Natural killer cell (primary cell): ENCODE data around the gene CASK. TPM values are rescaled to one million over a fixed set of nuclear protein-coding genes. Genes with fewer than 3 reads are reported as not detected.

Experiments
- ATAC-seq, 3 donors: fragments of 150-1000 bp in 2 of 3; fragments of 200-7000 bp in 1 of 3; cut with Tn5 transposase; 1 replicate in 1 of 3; 2 replicates in 2 of 3; pipeline ENCODE4 v1.10.0; 2021; ENCODE audit warnings: mild to moderate bottlenecking in 2 of 3, moderate library complexity in 2 of 3
- DNase-seq, 2 donors: peaks; one replicate each; pipeline versions ENCODE4 v3.0.0 to v3.0.0-alpha.2; 2013 to 2021; ENCODE audit warnings: mixed read lengths in 1 of 2
- H3K27ac ChIP-seq: one replicate; pipeline ENCODE4 v1.5.1; 2013; ENCODE audit warnings: mild to moderate bottlenecking, low read length
- H3K27me3 ChIP-seq: one replicate; pipeline ENCODE4 v1.6.1; 2013; ENCODE audit warnings: low read length; ENCODE audit not compliant: control insufficient read depth, insufficient read depth
- H3K36me3 ChIP-seq: one replicate; pipeline ENCODE4 v1.6.1; 2013; ENCODE audit warnings: low read length; ENCODE audit not compliant: control insufficient read depth, insufficient read depth
- H3K4me1 ChIP-seq: one replicate; pipeline ENCODE4 v1.6.1; 2013; ENCODE audit warnings: low read length; ENCODE audit not compliant: control insufficient read depth, insufficient read depth
- H3K4me3 ChIP-seq: one replicate; pipeline ENCODE4 v1.5.1; 2013; ENCODE audit warnings: low read length
- H3K9me3 ChIP-seq: one replicate; pipeline ENCODE4 v1.6.1; 2013; ENCODE audit warnings: low read length; ENCODE audit not compliant: control insufficient read depth, insufficient read depth
- H3K27ac Mint-ChIP-seq, 2 donors: one replicate each; pipeline ENCODE4 v1.8.0; 2022; ENCODE audit warnings: mild to moderate bottlenecking in 2 of 2, mixed read lengths in 2 of 2, moderate library complexity in 1 of 2
- H3K27me3 Mint-ChIP-seq, 2 donors: one replicate each; pipeline ENCODE4 v1.8.0; 2022; ENCODE audit warnings: low read depth in 2 of 2, mixed read lengths in 2 of 2
- H3K36me3 Mint-ChIP-seq: one replicate; pipeline ENCODE4 v1.8.0; 2022; ENCODE audit warnings: mixed read lengths
- H3K4me1 Mint-ChIP-seq, 2 donors: one replicate each; pipeline ENCODE4 v1.8.0; 2022; ENCODE audit warnings: mixed read lengths in 2 of 2
- H3K4me3 Mint-ChIP-seq: one replicate; pipeline ENCODE4 v1.8.0; 2022; ENCODE audit warnings: mild to moderate bottlenecking, moderate library complexity, mixed read lengths
- H3K9me3 Mint-ChIP-seq, 2 donors: one replicate each; pipeline ENCODE4 v1.8.0; 2022; ENCODE audit warnings: mixed read lengths in 2 of 2
- CTCF ChIP-seq: fragments of 200-600 bp; IDR thresholded peaks from one replicate; pipeline ENCODE4 v1.8.0; 2022; ENCODE audit warnings: antibody characterized with exemption
- WGBS: methylation state at CpG from one replicate; pipeline ENCODE4 v1.1.7; 2013; ENCODE audit warnings: missing lambda C conversion rate; ENCODE audit not compliant: insufficient coverage; 5-methylcytosine and 5-hydroxymethylcytosine counted together
- intact Hi-C: fragments of 100-400 bp; cut with micrococcal nuclease; formaldehyde crosslinking; loops from one replicate; pipeline ENCODE4 v1.14.2; 2022
- total RNA-seq, 4 donors: library from RNA; stranded (reverse); fragments of 120-200 nt in 1 of 4; gene quantifications; one replicate each; pipeline versions ENCODE4 v1.2.3 to v1.2.4, GENCODE V29; 2013 to 2022

Gene CASK
- total RNA-seq, 3 donors from 2014 or later (not counting 1 experiment from before 2014, with no cell fraction given): 23.5 to 27.9 (median 25.6) TPM

GRCh38 chrX:41828826-41829225 is 94.5 kb downstream of the CASK start:
- H3K36me3 Mint-ChIP-seq: no peaks in the 10 kb centered on the region
- WGBS: 100% methylated on average over 1 of the region's 1 CpG
- H3K27ac Mint-ChIP-seq: no peak overlapping the region
- H3K9me3 Mint-ChIP-seq: no peaks in the 10 kb centered on the region
- no peaks in the 10 kb centered on the region for H3K27me3 Mint-ChIP-seq
- no peak for DNase-seq
- ATAC-seq: no peak
- Histone ChIP-seq H3K36me3 (no peaks in the 10 kb centered on the region), H3K27me3 (no peaks in the 10 kb centered on the region), H3K9me3 (no peaks in the 10 kb centered on the region), H3K27ac (no peak overlapping the region), H3K4me3 (no peak overlapping the region), H3K4me1 (no peaks in the 10 kb centered on the region)
- no peak for TF ChIP-seq CTCF
- peaks cover 0 to 7% of the 10 kb centered on the region in 2 donors for H3K4me1 Mint-ChIP-seq
- no peak overlapping the region for H3K4me3 Mint-ChIP-seq
- intact Hi-C loops: no loop called here

GRCh38 chrX:41827886-41828285 is 95.5 kb downstream of the CASK start:
- Histone ChIP-seq H3K4me1 (no peaks in the 10 kb centered on the region), H3K36me3 (no peaks in the 10 kb centered on the region), H3K27ac (no peak overlapping the region), H3K27me3 (no peaks in the 10 kb centered on the region), H3K4me3 (no peak overlapping the region), H3K9me3 (no peaks in the 10 kb centered on the region)
- Mint-ChIP-seq H3K27ac (no peak overlapping the region), H3K4me3 (no peak overlapping the region), H3K4me1 (peaks cover 0 to 7% of the 10 kb centered on the region in 2 donors), H3K27me3 (no peaks in the 10 kb centered on the region), H3K36me3 (no peaks in the 10 kb centered on the region), H3K9me3 (no peaks in the 10 kb centered on the region)
- intact Hi-C loops: no loop called here
- DNase-seq (no peak), ATAC-seq (no peak)
- no peak for TF ChIP-seq CTCF

DNA sequence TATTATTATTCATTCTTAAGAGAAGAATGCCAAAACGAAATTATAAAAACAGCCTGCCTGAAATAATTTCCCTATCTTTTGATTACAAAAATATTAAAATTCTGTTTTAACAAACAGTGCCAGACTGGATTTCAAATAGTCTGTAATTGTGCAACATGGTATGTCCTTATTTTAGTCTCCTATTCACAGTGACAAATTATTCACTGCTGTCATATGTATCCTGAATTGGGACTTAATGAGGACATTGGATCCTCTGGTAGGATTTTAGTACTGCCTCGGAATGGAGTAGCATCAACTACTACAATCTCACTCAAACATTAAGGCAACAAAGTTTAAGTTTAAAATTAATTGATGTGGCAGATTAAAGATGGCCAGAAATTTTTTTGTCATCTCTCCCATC is 97.6 kb downstream of the CASK start:
- no peak overlapping the region for H3K27ac ChIP-seq
- H3K4me1 ChIP-seq: no peaks in the 10 kb centered on the region
- no peaks in the 10 kb centered on the region for H3K36me3 ChIP-seq
- Mint-ChIP-seq H3K27ac (no peak overlapping the region), H3K4me1 (peaks cover 6 to 7% of the 10 kb centered on the region in 2 donors), H3K4me3 (no peak overlapping the region), H3K27me3 (no peaks in the 10 kb centered on the region), H3K36me3 (no peaks in the 10 kb centered on the region), H3K9me3 (no peaks in the 10 kb centered on the region)
- DNase-seq (no peak), ATAC-seq (no peak)
- H3K27me3 ChIP-seq: no peaks in the 10 kb centered on the region
- H3K4me3 ChIP-seq: no peak overlapping the region
- TF ChIP-seq CTCF: no peak
- intact Hi-C loops: no loop called here
- WGBS: no CpG with 5 or more reads among the region's 2 CpGs
- H3K9me3 ChIP-seq: no peaks in the 10 kb centered on the region

DNA sequence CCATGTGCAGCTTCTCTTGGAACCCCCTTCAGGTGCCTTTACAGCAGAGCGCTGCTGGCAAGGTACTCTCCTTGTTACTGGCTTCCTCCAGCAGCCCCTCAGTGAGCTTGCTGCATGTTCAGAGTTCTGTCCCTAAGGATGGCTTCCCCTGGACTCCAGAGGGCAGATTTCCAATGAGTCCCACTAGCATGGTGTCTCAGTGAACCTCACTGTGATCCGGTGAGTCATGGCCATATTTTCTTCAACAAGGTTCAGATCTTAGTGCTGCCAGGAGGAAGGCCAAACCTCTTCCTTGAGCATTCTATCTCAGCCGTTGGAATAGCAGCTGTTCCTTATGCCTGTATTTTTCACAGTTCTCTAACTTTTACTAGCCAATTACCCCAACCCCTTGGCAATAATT is 98.8 kb downstream of the CASK start:
- Mint-ChIP-seq H3K9me3 (no peaks in the 10 kb centered on the region), H3K4me1 (peaks cover 6 to 7% of the 10 kb centered on the region in 2 donors), H3K36me3 (no peaks in the 10 kb centered on the region), H3K27ac (no peak overlapping the region), H3K4me3 (no peak overlapping the region), H3K27me3 (no peaks in the 10 kb centered on the region)
- Histone ChIP-seq H3K27me3 (no peaks in the 10 kb centered on the region), H3K36me3 (no peaks in the 10 kb centered on the region), H3K4me3 (no peak overlapping the region), H3K4me1 (no peaks in the 10 kb centered on the region), H3K27ac (no peak overlapping the region), H3K9me3 (no peaks in the 10 kb centered on the region)
- no peak for ATAC-seq
- 94% methylated on average over 3 of the region's 3 CpGs for WGBS
- intact Hi-C loops: no loop called here
- DNase-seq: no peak
- no peak for TF ChIP-seq CTCF
